ENCODE measurements around the gene GABBR2.

DNA sequence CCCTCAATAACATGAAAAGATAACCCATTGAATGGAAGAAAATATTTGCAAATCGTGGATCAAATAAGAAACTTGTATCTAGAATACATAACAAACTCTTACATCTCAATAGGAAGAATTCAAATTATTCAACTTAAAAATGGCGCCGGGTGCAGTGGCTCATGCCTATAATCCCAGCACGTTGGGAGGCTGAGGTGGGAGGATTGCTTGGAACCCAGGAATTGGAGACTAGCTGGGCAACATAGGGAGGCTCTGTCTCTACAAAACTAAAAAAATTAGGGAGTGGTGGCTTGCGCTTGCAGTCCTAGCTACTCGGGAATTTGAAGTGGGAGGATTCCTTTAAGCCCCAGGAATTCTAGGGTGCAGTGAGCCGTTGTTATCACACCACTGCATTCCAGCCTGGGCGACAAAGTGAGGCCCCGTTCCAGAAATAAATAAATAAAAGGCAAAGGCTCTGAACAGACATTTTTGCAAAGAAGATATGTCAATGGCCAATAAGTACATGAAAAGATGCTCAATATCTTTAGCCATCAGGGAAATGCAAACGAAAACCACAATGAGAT lies 431.7 kb downstream of the GABBR2 start:
- TF ChIP-seq, protein P1, sequence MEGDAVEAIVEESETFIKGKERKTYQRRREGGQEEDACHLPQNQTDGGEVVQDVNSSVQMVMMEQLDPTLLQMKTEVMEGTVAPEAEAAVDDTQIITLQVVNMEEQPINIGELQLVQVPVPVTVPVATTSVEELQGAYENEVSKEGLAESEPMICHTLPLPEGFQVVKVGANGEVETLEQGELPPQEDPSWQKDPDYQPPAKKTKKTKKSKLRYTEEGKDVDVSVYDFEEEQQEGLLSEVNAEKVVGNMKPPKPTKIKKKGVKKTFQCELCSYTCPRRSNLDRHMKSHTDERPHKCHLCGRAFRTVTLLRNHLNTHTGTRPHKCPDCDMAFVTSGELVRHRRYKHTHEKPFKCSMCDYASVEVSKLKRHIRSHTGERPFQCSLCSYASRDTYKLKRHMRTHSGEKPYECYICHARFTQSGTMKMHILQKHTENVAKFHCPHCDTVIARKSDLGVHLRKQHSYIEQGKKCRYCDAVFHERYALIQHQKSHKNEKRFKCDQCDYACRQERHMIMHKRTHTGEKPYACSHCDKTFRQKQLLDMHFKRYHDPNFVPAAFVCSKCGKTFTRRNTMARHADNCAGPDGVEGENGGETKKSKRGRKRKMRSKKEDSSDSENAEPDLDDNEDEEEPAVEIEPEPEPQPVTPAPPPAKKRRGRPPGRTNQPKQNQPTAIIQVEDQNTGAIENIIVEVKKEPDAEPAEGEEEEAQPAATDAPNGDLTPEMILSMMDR (IDR thresholded peaks at IDR 0.05; ENCODE audit: low read depth, low read length, poor library complexity, severe bottlenecking) = no peak
- no peak for TF ChIP-seq EZH2phosphoT487 (IDR thresholded peaks at IDR 0.05; ENCODE audit: borderline replicate concordance, low read length)
